Measurements from ENCODE around the gene IGSF6.

- TF ChIP-seq TAF1 (IDR thresholded peaks at IDR 0.05; ENCODE audit: low read depth): no peak
- no peak for TF ChIP-seq CTCF (IDR thresholded peaks at IDR 0.05; ENCODE audit: poor library complexity, severe bottlenecking)
- no peak for TF ChIP-seq POLR2AphosphoS5 (IDR thresholded peaks at IDR 0.05)
- no peak for TF ChIP-seq EP300 (conservative IDR thresholded peaks at IDR 0.05; ENCODE audit: poor library complexity, severe bottlenecking)
- TF ChIP-seq MXI1 (conservative IDR thresholded peaks at IDR 0.05; ENCODE audit: poor library complexity, severe bottlenecking): no peak
Observed at GRCh38 chr16:21637032-21637968, 15.1 kb downstream of the IGSF6 start.

Measured in neural cell (in vitro differentiated cells).